Medulla oblongata (tissue), 1 donor: ENCODE measurements around the gene HYPK.
"Not testable (repeated sequence)": the region's sequence is repeated elsewhere in the genome, so short reads cannot be mapped to it uniquely, and the experiment has no call there.

Source experiments
- DNase-seq: peaks from one replicate; pipeline ENCODE4 v3.0.0-alpha.2; 2015; ENCODE audit errors: extremely low spot score

HYPK gene

DNA sequence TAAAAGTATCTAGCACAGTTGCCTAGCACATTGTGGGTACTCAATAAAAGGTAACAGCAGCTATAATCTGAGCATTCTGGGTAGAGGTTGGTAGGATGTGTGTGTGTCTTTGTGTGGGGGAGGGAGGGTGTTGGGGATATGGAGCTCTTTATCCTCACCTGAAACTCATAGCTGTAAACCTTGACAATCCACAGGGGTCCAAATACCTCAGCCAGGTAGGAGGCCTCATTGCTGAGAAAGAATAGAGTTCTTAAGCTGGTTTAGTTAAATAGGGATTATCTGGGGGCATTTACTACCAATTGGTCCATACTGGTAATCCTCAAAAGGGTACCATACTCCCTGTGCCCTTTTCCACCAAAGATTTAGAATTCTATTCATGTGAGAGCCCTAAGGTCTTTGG lies 4.4 kb upstream of the HYPK start:
- no peak for DNase-seq

DNA sequence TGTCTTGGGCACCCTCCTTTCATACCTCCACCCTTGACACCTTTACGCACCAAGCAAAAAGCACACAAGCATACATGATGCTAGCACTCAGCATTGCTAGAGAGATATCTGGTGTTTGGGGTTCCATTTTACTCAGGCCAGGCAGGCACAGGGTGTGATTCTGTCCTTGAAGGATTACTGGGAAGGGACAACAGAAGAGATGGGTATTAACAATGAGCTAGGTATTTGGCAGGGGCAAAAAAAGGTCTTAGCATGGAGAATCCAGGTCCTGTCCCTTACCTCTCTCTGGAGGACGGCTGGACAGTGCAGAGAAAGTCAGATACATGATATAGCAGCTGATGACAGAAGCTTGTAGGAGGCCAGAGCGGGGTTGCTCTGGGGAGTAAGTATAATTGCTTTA lies 3.8 kb upstream of the HYPK start:
- DNase-seq, result no peak

DNA sequence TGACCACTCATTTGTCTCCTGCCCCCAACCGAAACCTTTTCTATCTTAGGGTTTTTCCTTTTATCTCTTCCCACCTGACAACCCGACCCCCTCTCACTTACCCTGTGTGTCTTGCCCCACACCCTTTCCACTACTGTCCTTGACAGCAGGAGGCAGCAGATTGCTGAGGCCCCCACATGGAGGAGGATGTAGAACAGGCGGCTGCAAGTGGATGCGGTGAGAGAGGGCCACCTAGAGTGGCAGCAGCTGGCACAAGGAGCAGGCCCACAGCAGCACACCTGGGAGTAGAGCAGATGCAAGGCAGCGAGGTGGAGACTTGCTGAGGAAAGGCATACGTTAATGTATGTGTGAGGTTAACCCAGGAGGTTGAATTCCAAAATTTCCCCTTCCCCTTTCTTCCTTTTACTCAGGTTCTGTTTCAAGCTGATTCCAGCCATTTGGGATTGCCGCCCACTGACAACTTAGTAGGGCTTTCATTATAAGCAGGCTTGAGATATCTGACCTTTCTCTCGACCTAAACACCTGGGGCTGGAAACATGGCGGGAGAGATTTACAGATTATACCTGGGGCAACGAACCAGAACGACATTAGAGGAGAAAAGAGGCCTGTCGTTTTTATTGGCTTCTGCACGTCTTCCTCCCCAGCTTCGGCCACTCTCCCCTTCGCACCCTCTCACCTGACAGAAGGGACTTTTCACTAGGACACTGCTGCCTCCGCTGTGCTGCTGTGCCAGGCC lies 1.0 kb upstream of the HYPK start:
- DNase-seq, result no peak

DNA sequence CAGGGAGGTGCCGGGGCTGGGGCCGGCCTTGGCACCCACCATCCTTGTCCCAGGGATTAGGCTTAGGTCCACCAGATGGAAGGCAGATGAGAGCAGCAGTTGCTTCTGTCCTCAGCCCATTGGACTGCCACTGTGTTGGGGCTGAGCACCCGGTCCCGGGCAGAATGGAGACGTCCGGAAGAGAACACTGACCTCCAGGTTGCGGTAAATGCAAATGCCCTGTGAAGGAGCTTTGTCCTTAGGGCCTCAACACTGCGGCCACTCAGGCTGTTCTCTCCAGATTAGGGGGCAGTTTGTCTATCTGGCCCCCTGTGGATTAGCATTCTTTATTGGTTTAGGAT lies 484 bp upstream of the HYPK start, which contains the start of gene SERINC4:
Gene SERINC4 (minus strand): TSS at position 276 of the 341 bp plus-strand sequence. CDS start 234 bp downstream, at position 42.
- no peak for DNase-seq

- not testable (repeated sequence) for DNase-seq
Observed at GRCh38 chr15:43802676-43803075, 2.3 kb downstream of the HYPK start.

GRCh38 chr15:43808435-43808950 lies 8.1 kb downstream of the HYPK start:
- no peak for DNase-seq

DNA sequence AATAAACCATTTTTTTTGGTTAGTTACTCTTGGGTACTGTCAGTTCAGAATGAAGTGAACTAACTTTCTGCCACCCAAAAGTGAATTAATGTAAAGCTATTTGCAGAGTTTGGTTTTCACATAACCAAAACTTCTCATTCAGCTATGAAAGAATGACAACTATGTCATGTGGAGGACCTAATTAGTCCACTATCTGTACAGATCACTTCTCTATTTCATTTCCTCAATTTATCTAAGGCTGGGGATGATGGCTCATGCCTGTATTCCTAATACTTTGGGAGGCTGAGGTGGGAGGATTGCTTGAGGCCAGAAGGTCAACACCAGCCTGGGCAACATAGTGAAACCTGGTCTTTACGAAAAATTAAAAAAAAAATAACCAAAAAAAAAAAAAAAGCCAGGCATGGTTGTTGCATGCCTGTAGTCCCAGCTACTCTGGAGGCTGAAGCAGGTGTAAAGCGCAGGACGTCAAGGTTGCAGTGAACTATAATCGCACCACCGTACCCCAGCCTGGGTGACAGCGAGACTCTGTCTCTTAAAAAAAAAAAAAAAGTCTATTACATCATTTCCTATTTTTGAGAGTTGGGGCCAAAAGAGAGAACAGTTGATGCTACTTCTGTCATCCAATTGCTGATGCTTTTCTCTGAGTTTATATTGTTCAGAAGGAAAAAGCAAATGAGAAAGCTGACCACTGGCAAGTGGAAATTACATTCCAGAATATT lies 8.7 kb downstream of the HYPK start:
- DNase-seq, result no peak

DNA sequence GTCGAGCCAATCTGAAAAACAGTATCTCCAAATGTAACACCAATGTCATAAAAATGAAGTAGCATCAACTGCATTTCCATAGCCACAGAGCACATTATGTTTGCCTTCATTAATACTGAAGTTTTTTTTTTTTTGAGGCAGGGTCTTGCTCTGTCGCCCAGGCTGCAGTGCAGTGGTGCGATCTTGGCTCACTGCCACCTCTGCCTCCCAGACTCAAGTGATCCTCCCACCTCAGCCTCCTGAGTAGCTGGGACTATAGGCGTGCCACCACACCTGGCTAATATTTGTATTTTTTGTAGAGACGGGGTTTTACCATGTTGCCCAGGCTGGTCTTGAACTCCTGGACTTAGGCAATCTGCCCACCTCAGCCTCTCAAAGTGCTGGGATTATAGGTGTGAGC lies 14.7 kb downstream of the HYPK start:
- DNase-seq, result not testable (repeated sequence)

DNA sequence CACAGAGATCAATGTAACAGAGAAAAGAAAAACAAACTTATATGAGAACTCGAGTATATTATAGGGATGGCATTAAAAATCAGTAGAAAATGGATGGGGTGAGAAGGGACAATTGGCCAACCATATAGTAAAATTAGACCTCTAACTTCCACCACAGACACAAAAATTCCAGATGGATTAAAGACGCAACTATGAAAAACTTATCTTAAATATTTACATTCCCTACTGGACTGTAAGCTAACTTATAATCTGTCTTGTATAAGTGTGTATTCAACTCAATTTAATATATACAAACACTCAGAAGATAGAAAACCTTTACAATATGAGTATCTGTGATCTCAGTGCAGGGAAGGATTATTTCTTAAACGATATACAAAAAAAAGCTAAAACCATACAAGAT lies 21.1 kb downstream of the HYPK start:
- no peak for DNase-seq

DNA sequence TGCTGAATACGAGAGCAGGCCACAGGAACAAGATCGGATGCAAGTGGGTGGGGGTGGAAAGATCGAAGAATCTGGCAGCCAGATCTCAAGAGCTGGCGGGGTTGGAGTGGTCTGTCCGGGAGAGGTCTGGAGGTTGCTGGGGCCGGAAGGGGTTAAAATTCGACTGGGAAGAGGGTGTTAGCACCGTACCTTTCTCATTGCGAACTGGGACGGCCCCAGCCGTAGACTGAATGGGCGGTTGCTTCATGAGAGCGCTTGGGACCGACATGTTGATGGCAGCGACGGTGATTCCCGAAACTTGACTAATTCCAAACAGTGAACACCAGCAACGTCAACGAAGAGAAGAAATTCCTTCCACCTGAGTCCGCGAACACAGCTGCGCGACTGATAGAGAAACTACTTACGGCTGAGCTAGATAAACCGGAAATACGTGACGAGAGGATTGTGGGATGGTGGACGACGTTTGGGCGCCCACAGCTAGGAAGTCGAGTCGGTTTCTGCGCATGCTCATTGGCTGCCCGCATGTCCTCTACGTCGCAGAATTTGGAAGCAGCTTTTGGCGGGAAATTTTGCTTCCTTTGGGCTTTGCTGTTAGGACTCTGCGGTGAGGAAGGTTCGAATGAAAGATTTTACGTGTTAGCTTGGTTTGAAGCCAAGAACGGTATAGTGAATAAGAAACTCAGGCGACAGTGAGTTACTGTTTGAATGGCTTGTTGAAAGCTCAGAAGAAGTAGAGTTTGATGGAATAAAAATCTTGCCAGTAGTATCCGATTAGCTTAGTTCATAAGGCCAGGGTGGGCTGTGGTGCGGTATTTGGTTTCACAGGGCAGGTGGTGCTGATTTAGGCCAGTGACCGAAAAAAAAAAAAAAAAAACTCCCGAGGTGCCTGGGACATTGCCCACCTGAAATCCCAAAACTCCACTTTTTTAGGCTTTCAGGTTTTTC lies 24.2 kb downstream of the HYPK start, which contains the start of gene MFAP1:
Gene MFAP1 (minus strand): TSS at position 389 of the 945 bp plus-strand sequence. CDS start 121 bp downstream, at position 268.
- peak; percentile 98 for DNase-seq

DNA sequence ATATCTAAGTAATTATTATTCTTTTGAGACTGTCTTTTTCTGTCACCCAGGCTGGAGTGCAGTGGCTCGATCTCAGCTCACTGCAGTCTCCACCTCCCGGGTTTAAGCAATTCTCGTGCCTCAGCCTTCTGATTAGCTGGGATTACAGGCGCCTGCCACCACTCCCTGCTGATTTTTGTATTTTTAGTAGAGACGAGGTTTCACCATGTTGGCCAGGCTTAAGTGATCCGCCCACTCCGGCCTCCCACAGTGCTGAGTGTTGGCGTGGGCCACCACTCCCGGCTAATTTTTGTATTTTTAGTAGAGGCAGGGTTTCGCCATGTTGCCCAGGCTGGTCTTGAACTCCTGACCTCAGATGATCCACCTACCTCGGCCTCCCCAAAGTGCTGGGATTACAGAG lies 24.9 kb downstream of the HYPK start:
- DNase-seq, result not testable (repeated sequence)

DNA sequence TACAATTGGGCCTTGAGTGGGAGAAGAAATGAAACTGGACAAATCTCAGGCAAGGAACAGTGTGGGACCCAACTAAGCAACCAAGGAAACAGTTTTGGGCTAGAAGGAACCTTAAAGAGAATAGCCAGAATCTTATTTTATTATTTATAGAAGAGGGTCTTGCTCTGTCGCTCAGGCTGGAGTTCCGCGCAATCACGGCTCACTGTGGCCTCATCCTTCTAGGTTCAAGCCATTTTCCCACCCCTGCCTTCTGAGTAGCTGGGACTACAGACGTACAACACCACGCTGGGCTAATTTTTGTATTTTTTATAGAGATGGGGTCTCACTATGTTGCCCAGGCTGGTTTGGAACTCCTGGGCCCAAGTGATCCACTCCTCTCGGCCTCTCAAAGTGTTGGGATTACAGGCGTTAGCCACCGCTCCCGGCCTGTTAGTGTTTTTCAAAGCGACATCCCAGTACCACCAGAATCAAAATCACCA lies 25.7 kb downstream of the HYPK start:
- DNase-seq, result no peak

GRCh38 chr15:43826508-43827341 lies 26.3 kb downstream of the HYPK start, which contains the start of gene WDR76:
Gene WDR76 (plus strand): TSS chr15:43827002. CDS start chr15:43827033, 31 bp downstream.
- peak; percentile 65 for DNase-seq

GRCh38 chr15:43828061-43828657 lies 27.8 kb downstream of the HYPK start:
- DNase-seq, result no peak

- DNase-seq, result not testable (repeated sequence)
Observed at GRCh38 chr15:43829951-43830540, 29.6 kb downstream of the HYPK start.

GRCh38 chr15:43830691-43831275 lies 30.4 kb downstream of the HYPK start:
- not testable (repeated sequence) for DNase-seq

DNA sequence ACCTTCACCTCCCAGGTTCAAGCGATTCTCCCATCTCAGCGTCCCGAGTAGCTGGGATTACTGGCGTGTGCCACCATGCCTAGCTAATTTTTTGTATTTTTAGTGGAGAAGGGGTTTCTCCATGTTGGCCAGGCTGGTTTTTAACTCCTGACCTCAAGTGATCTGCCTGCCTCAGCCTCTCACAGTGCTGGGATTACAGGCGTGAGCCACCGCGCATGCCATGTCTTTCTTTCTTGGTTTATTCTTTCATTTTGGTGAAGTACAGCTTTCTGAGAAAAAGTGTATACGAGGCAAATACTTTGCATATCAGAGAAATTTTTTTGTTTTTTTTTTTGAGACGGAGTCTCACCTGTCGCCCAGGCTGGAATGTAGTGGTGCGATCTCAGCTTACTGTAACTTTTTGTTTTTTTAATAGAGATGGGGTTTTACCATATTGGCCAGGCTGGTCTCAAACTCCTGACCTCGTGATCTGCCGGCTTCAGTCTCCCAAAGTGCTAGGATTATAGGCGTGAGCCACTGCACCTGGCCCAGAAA lies 31.2 kb downstream of the HYPK start:
- DNase-seq, result not testable (repeated sequence)

DNA sequence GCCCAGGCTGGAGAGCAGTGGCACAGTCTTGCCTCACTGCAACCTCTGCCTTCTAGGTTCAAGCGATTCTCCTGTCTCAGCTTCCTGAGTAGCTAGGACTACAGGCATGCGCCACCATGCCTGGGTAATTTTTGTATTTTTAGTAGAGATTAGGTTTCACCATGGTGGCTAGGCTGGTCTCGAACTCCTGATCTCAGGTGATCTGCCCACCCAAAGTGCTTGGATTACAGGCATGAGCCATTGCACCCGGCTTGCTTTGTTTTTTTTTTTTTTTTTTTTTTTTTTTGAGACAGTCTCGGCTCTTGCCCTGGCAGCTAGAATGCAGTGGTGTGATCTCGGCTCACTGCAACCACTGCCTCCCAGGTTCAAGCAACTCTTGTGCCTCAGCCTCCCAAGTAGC lies 32.1 kb downstream of the HYPK start:
- DNase-seq, result not testable (repeated sequence)

- no peak for DNase-seq
Observed at GRCh38 chr15:43845421-43845820, 45.0 kb downstream of the HYPK start.
